ENCODE data around the gene LMO3.

The LMO3 gene

DNA sequence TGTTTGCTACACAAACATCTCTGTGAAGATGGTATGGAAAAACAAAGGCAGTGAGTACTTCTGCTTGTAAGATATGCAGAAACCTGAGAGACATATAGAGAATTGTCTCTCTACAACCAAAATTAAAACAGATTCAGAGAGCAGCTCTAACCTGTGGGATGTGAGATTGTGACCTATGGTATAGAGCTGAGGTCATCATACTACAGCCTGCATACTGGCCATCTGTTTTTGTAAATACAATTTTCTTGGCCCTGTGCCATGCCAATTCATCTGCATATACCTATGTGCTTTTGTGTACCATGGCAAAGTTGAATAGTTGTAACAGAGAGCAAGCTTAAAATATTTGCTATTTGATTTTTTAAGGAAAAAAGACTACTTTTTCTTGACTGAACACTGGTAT lies 99.6 kb downstream of the LMO3 start:
- Mint-ChIP-seq H3K36me3 (no peaks in the 10 kb centered on the region), H3K9me3 (peaks cover 8% of the 10 kb centered on the region), H3K27me3 (no peaks in the 10 kb centered on the region), H3K27ac (no peak overlapping the region), H3K4me3 (no peak overlapping the region), H3K4me1 (no peaks in the 10 kb centered on the region)
- no peak for DNase-seq (ENCODE audit: low spot score in 2 of 2)
- ATAC-seq (ENCODE audit: low read depth), result no peak

GRCh38 chr12:16504200-16504599 lies 101.8 kb downstream of the LMO3 start:
- DNase-seq (ENCODE audit: low spot score in 2 of 2) (no peak), ATAC-seq (ENCODE audit: low read depth) (no peak)
- H3K4me3 Mint-ChIP-seq, result no peak overlapping the region
- H3K9me3 Mint-ChIP-seq, result peaks cover 8% of the 10 kb centered on the region
- H3K27me3 Mint-ChIP-seq, result no peaks in the 10 kb centered on the region
- no peaks in the 10 kb centered on the region for H3K4me1 Mint-ChIP-seq
- H3K36me3 Mint-ChIP-seq, result no peaks in the 10 kb centered on the region
- H3K27ac Mint-ChIP-seq, result no peak overlapping the region

- no peak for ATAC-seq (ENCODE audit: low read depth)
- Mint-ChIP-seq H3K27ac (no peak overlapping the region), H3K4me1 (no peaks in the 10 kb centered on the region), H3K9me3 (no peaks in the 10 kb centered on the region), H3K4me3 (no peak overlapping the region), H3K27me3 (no peaks in the 10 kb centered on the region), H3K36me3 (no peaks in the 10 kb centered on the region)
- no peak for DNase-seq (ENCODE audit: low spot score in 2 of 2)
Measured at GRCh38 chr12:16499611-16500010, 106.4 kb downstream of the LMO3 start.
